GM18505 (cell line): ENCODE data around the gene PMM2.
"Not testable (repeated sequence)": the region's sequence is repeated elsewhere in the genome, so short reads cannot be mapped to it uniquely, and the experiment has no call there.

Experiments
- ATAC-seq: cut with Tn5 transposase; IDR thresholded peaks from one replicate; pipeline ENCODE4 v1.9.1; 2021; ENCODE audit not compliant: unreplicated experiment
- POLR2A ChIP-seq: IDR thresholded peaks from 4 replicates; pipeline ENCODE4 v1.6.1; 2011; ENCODE audit warnings: borderline replicate concordance; ENCODE audit not compliant: insufficient read depth, insufficient read length; ENCODE audit errors: extremely low read depth

PMM2 gene

GRCh38 chr16:8797364-8798173 is at the start of gene PMM2, which contains the start of gene TMEM186:
Gene PMM2, plus strand, starts transcription at chr16:8797839. Its CDS starts 44 bp downstream, at chr16:8797883.
Gene TMEM186, minus strand, starts transcription at chr16:8797639. Its CDS starts 25 bp downstream, at chr16:8797614.
- peak; percentile 96 for ATAC-seq
- peak; percentile 89 for TF ChIP-seq POLR2A

- not testable (repeated sequence) for ATAC-seq
These were observed 48.7 kb upstream of the PMM2 start for GRCh38 chr16:8748944-8749343.

DNA sequence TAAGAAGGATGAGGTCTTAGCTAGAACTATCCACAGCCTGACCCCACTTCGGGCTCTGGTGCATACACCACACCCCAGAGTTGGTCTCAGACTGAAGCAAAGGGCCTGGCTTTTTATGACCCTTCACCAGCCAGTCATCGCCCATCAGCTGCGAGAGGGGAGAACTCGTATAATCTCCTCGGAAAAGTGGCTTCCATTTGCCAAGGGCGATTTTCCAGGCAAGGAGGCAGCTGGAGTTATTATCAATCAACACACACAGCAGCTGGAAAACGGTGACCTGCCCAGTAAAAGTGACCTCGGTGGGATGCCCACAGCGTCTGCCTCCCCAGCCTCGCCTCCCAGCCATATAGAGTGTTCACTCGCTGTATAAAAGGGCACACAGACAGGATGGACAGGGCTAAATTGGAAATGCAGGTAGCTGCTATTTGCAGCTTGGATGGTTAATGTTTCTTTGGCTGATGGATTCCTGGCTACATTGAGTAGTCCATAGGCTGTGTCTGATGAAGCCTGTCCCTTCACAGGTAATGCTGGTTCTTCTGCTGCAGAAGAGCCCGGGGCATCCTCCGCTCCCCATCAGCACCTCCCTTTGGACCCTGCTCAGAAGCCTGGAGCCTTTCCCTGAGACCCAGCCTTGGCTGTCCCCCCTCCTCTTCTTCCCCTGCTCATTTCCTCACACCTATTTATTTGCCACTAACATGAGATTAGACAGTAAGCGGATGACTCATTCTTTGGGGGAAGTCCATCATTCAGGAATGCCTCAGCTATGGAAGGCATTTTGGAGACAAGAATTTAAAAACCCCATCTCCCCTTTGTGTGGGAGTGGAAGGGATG is 45.9 kb upstream of the PMM2 start:
- ATAC-seq = no peak
- no peak for TF ChIP-seq POLR2A

GRCh38 chr16:8752706-8753105 is 44.9 kb upstream of the PMM2 start:
- ATAC-seq = no peak
- TF ChIP-seq POLR2A = no peak

DNA sequence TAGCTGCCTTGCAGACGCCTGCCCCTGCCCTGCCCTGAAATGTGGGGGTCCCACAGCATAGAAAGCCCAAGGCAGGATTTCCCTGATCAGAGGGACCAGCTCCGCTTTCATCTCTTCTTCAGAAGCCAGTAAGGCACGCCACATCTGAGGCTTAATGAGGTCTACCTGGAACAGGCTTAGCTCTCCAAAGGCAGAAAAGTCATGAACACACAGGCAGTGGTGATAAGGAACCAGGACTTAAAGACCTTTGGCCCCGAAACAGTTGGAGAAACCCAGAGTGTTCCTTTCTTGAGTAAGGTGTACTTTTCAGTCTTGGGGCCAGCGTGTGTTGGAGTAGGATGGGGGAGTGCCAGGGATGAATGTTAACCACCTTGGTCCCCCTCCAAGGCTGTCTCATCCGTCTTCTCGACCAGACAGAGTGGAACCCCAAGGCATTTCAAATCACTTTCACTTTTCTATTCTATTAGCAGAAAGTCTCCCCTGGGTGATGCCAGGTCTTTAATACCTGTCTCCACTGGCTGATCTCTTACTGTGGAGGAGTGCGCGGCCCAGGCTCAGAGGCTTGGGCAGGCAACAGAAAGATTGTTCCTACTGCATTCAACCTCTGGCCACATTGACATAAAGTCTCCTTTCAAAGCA is 44.1 kb upstream of the PMM2 start:
- no peak for ATAC-seq
- no peak for TF ChIP-seq POLR2A

- ATAC-seq = no peak
- no peak for TF ChIP-seq POLR2A
These were observed 40.9 kb upstream of the PMM2 start for GRCh38 chr16:8756755-8757154.

GRCh38 chr16:8758022-8758421 is 39.6 kb upstream of the PMM2 start:
- no peak for TF ChIP-seq POLR2A
- no peak for ATAC-seq

- ATAC-seq = no peak
- TF ChIP-seq POLR2A = no peak
These were observed 37.6 kb upstream of the PMM2 start for GRCh38 chr16:8760021-8760420.

DNA sequence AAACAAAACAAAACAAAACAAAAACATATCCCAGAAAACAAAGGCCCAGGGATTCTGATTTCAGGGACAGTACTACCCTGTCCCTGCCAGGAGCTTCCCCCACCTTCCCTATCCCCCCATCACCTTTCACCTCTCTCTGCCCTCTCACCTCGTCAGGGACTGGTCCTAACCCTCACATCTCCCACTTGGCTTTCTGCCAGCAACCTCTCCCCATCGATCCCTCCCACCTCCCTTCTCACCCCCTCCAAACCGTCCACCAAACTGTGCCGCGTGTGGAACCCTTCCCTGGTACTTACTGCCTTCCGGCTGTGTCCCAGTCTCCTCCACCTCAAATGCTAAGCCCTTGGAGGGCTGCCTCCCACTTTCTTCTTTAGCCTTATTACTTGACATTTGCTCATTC is 36.6 kb upstream of the PMM2 start:
- TF ChIP-seq POLR2A = no peak
- ATAC-seq = no peak

- no peak for TF ChIP-seq POLR2A
- no peak for ATAC-seq
These were observed 35.4 kb upstream of the PMM2 start for GRCh38 chr16:8762254-8762653.

- ATAC-seq = no peak
These were observed 34.6 kb upstream of the PMM2 start for GRCh38 chr16:8763083-8763482.

GRCh38 chr16:8763899-8764298 is 33.7 kb upstream of the PMM2 start:
- no peak for ATAC-seq

More at GRCh38 chr16:8763083-8763482, 34.6 kb upstream of the PMM2 start:
- TF ChIP-seq POLR2A = no peak

GRCh38 chr16:8764525-8765250 is 33.0 kb upstream of the PMM2 start:
- no peak for TF ChIP-seq POLR2A
- ATAC-seq = no peak

More at GRCh38 chr16:8763899-8764298, 33.7 kb upstream of the PMM2 start:
- no peak for TF ChIP-seq POLR2A
